ENCODE data around the gene IL1RAPL2.

Gene IL1RAPL2

DNA sequence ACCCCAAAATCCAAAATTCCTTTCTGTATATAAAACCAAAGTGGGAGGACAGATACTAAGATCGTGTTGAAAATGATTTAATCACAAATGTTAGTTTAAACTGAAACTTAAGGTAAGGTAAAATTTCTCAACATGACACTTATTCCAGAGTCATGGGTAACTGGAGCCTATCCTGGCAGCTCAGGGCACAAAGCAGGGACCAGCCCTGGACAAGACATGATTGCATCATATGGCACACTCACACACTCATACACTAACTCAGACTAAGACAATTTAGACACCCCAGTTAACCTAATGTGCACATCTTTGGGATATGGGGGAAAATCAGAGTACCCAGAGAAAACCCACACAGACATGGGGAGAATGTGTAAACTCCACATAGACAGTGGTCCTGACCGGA is 898.6 kb downstream of the IL1RAPL2 start:
- DNase-seq (ENCODE audit: low read depth) = no peak

DNA sequence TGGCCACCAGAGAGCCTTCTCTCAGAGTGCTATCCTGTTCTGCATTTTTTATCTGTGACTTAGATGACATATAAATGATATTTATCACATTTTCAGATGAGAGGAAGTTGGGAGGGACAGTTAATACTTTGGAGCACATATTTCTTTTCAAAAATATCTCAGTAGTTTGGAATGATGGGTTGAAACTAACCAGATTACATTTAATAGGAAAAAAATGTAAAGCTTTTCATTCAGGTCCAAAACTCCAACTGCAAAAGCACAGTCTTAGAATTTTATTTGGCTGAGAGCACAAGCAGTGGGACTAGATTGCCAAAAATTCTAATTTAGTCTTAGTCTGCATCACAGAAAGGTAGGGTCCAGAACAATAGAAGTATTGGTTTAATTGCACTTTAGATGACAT is 902.7 kb downstream of the IL1RAPL2 start:
- DNase-seq (ENCODE audit: low read depth) = no peak

DNA sequence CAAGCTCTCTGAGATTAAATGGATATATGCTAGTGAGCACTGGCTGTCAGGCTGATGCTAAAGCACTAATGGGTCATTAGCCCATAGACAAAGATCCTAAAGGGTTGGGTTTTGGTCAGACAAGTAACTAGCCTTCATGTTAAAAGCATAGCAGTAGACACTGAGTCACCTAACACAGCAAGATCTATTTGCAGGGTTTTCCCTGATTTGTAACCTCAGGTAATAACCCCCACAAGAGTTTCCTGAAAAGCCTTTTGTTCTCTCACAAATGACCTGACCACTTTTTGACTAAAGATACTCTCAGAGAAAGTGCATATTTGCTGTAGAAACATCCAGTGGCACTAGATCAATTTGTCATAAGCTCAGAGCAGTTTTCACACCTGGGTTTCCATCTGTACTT is 905.6 kb downstream of the IL1RAPL2 start:
- DNase-seq (ENCODE audit: low read depth) = no peak

DNA sequence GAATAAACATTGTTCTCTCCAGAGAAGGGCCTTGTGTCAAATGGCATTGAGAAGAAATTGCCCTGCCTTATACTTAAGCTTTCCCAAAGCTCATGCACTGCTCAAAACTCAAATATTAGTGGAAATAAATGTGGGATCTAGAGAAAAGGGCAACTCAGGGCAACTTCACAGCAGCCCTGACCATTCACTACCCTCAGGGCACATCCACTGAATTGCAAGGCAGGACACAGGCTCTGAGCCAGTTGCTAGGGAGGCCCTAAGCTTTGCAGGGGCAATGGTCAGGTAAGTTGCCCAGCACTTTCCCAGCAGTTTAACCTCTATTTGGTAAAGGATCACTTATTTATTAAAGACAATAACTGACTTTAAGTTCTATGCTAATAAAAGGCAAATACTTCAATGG is 909.8 kb downstream of the IL1RAPL2 start:
- DNase-seq (ENCODE audit: low read depth) = no peak

DNA sequence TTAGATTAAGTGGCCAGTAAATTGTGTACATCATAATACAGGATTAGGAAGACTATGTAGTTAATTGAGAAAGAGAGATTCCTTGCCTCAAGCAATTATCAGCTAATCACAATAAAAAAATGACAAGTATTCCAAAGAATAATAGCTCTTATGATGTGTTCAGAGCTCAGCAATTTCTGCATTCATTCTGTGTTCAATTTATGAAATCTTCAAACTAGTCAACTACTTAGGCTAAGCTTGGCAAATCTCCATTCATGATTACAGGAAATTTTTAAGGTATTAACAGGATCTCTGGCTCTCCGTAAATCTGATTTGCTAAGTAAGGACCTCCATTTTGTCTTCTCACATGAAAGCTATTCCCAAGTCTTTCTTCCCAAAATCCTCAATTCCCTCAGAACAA is 911.4 kb downstream of the IL1RAPL2 start:
- DNase-seq (ENCODE audit: low read depth) = no peak

DNA sequence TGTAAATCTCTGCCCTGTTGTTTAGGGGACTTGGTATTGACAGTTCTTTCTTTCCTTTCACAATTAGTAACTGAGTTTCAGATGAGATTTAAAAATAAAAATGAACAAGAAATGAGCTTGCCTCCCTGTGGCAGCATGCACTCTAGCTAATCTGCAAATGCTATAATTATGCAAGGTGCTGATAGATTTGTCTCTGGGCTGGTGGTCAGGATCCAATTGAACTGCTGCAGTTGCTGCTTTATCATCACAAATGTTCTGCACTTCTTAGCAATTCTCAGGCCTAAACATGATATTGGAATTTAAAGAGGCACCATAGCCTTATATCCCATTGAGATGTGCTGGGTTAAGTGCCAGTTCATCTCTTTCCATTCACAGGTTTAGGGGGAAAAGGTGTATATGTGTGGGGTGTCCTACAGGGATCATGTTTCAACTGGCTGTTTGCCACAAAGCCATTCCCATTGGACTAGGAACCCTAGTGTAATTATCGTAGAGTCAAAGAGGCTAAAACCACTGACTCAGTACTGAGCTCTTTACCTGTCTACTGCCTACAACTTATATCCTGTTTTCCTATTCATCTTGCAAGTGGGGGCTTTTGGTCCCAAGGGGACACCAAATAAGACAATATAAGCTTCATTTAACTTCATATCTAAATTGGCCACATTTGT is 914.8 kb downstream of the IL1RAPL2 start:
- DNase-seq (ENCODE audit: low read depth) = no peak

DNA sequence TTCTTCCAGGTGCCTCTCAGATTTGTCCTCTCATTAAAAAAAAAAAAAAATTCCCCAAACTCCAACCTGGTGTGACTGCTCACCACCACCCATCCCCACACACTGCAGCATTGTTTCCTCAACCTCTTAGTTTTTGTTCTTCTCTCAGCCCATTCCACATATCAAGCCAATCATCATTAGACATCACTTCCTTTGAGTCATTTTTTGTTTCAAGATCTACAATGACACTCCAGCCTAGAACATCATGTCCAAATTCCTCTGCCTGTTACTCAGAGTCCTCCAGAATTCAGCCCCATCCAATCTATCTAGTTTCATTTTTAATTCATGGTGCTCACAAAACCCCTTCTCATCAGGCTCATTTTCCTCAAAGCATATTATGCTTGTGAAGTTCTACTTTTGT is 917.0 kb downstream of the IL1RAPL2 start:
- no peak for DNase-seq (ENCODE audit: low read depth)

DNA sequence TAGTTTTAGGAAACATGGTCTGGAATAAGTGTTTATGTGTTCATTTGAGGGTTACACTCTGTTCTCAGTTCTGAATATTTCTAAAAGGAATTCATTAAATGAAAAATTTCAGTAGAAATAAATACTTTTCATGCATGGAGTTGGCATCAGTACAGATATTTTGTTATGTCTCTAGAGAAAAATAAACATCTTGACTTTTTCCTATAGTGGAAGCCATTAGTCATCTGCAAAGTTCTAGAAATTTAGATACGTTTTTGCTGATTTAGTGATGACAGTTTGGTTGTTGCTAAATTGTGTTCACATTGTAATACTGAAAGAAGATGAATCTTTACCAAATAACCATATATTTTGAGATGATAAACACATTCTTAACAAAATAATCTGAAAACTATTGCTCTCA is 922.7 kb downstream of the IL1RAPL2 start:
- DNase-seq (ENCODE audit: low read depth) = no peak

DNA sequence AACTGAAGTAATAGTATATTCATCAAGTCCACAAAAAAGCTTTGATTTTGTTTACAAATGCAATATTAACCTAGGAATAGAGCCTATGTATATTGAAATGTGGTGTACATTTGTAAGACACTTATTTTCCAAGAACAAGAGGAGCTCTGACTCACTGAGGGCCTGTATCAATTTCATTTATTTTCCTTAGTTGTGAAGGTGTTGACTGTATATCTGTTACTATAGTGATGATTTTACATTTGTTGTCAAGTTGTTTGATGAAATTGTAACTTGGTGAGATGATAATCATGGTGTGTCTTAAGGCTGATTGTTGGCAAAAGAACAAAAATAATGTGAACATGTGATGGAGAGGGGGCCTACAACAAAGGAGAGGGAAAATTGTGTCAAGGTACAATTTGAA is 929.4 kb downstream of the IL1RAPL2 start:
- DNase-seq (ENCODE audit: low read depth) = no peak

DNA sequence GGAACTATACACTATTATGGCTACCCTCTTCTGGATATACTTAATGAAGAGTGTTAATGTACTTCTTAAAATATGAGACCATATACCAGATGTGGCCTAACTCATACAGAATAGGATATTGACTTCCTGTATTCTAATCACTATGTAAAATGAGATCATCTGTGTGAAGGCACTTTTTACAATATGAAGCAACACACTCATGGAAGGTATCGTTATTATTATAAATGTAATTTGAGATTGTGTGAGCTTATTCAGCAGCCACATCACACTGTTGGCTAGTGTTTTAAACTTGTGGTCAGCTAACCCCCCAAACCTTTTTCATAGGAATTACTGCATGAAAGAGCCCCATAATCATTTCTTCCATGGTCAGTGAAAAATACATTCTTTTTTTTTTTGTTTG is 936.3 kb downstream of the IL1RAPL2 start:
- DNase-seq (ENCODE audit: low read depth) = no peak

DNA sequence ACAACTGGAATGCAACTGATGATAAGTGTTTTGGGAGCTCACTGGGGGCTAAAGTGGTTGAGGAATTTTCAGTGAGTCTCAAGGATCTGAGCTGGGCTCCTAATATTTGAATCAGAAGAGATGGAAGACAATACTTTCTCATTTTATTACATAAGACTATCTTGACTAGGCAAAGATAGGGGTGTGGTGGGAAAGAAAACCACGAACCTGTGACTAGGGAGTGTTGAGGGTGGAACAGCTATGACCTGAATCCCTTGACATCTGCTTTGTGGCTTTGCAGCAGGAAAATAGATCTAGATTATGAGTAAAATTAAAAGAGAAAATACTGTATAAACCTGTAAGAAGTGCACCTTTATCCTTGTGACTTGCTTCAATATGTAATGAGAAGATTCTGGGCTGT is 949.6 kb downstream of the IL1RAPL2 start:
- DNase-seq (ENCODE audit: low read depth) = no peak

DNA sequence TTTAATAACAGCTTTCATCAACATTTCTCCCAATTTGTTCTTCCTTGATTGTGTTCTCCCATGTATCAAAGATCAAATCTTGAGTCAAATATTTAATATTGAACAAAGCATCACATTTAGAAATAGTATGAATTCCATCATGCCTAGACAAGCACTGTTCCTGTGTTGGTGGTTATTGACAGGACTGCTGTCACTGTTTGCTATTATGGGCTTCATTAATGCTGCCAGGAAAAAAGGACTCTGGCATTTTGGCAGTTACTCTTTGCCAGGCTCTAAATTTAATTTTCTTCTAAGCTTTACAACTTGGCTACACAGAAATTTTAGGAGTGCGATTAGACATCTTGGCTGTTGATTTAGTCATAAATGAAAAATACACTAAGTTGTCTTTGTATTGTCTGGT is 960.4 kb downstream of the IL1RAPL2 start:
- DNase-seq (ENCODE audit: low read depth) = no peak

DNA sequence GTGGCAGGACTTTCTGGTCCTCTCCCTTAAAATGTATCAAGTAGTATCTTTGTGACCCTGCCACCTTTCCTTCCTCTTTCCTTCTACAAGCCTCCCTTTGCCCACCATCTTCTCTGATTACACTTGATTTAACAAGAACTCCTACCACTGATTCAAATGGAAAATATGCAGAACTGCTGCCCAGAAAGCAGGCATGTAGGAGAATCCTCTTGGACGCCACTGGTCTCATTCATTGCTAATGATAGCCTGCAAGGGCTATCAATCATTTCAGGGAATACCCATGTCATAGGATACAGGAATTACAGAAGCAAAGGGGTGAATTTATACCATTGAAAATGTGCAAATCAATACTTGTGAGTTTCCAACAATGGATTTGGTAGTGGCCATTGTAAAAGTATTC is 961.8 kb downstream of the IL1RAPL2 start:
- DNase-seq (ENCODE audit: low read depth) = no peak

DNA sequence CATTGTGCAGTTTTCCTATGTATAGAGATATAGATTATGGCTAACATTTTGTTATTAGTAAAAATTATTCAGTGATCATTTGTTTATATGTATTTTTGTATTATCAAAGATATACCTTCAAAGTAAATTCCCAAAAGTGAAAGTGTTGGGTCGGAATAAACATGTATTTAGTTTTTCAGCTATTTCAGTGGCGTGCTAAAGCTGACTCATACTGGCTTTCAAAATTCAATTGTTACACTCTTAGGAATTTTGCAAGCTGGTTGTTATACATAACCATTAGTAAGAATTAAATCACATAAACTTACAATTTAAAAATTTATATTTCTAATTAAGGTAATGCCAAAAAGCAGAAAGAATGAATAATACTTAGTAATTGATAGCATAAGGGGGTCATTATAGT is 968.0 kb downstream of the IL1RAPL2 start:
- DNase-seq (ENCODE audit: low read depth) = no peak

DNA sequence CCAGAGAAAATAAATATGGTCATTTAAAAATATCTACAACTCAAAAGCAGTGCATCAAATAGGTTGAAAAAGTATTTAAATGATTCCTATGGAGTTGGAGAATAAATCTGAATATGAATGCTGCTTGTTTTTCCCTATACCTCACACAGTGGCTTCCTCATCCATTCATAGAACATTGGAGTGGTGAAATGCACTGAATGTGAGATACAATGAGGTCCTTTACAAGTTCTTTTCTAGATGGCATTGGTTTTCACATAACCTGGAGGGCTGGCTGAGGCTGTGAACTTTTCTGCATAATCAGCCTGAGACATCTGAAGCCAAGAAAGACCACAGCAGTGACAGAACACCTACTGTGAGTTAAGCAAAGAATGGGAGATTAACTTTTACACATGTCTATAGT is 977.3 kb downstream of the IL1RAPL2 start:
- no peak for DNase-seq (ENCODE audit: low read depth)

DNA sequence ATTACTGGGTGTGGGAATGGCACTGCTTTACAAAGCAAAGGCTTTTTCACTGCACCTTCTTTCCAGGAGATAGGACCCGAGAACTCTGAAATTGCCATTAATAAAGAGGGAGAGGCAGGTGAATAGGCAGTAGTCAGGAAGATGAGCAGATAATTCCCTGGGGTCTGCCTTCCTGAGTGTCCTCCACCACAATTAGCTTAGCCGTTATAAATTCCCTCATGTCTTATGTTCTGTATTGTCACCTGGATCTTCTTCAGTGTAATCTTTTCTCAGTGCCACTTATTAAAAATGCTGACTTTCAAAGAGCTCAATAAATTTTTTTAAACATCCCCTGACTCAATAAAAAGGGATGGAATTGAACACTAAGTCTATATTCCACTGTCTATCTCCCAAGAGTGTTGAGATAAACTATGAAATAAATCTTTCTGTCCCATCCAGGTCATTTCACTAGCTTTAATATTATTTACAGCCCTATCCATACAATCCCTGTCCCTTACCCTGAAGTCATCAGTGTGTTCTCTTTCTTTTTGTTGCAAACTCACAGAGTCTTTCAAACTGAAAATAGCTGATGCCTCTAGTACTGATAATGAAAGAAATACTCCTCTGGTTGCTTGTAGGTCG is 984.2 kb downstream of the IL1RAPL2 start:
- DNase-seq (ENCODE audit: low read depth) = no peak

DNA sequence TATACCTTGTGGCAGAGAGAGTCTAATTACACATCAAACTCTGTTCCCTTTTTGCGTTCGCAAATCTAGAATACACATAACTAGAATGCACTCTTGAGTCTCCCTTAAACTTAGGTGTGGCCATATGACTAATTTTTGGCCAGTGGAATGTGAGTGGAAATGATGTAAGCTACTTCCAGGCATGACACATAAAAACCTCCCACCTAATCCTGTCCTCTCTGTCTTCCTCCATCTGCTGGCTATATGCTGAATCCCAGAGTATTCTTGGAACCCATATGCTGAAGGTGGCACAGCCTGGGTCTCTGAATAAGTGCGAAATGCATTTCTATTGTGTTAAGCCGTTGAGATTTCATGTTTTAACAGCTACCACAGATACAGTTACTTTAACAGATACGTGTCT is 986.4 kb downstream of the IL1RAPL2 start:
- peak; percentile 11 for DNase-seq (ENCODE audit: low read depth)

DNA sequence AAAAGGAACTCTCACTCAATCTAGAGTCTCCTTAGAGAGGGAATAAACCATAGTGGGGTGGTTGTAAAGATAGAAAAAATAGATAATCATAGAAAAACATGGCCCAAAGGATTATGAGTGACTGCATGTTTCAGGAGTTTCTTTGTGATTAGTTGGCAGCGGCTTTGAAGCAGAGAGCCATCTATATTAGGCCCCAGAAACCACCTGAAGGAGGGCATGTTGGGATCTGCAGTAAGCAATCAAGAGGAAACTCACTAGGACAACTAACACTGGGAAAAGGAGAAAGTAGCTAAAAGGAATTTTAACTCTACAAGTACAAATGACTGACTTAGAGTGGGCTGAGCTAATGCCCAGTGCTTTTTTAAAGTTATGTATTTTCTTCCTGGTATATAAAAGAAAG is 987.1 kb downstream of the IL1RAPL2 start:
- DNase-seq (ENCODE audit: low read depth) = no peak

DNA sequence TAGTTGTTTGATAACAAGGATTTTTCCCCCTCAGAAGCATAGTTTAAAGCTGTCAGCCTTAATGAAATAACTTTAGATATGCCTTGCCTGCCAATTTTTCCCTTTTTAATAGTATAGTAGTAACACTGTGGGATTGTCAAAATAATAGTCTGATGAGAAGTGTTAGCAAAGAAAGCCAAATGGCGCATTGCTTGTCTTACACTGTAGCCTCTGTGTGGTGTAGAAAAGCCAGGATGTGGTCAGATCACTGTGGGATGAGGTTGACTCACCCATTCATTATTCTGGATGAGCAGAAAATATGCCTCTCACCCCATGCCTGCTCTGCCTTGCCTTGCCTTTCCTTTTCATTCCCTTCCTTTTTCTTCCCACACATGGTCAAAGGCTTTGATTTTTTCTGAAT is 998.5 kb downstream of the IL1RAPL2 start:
- DNase-seq (ENCODE audit: low read depth) = peak; percentile 68

DNA sequence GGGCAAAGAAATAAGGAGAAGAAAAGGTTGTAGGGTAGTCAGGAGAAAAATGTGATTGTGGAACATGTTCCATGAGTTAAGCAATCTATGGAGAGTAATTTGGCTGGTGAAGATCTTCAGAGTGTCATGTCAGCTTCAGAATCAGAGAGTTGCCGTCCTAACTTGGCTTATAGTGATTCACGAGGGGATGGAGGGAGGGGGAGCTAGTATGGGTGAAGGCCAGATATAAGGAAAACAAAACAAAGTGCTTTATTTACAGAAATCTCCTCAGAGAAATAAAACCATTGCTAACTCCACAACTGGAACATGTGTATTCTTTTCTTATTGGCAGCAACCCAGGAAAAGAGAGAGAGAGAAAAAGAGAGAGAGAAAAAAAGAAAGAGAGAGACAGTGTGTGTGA is 999.9 kb downstream of the IL1RAPL2 start:
- no peak for DNase-seq (ENCODE audit: low read depth)

DNA sequence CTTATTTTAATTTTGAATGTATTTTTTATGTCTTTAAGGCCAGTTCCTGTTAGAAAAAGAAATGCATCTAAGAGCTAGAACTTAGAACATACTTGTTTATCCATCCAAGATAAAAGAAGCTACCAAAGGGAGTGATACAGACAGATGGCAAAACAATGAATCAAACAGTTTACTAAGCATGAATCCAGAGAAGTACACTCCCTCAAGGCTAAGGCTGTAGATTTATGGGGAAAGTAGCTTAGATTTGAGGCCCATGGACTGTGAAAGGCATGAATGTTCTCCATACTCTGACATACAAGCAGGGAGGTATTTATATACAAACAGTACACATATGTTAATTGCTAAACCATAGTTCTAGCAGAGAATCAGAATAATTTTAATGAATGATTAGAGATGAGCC is 1001.1 kb downstream of the IL1RAPL2 start:
- no peak for DNase-seq (ENCODE audit: low read depth)

DNA sequence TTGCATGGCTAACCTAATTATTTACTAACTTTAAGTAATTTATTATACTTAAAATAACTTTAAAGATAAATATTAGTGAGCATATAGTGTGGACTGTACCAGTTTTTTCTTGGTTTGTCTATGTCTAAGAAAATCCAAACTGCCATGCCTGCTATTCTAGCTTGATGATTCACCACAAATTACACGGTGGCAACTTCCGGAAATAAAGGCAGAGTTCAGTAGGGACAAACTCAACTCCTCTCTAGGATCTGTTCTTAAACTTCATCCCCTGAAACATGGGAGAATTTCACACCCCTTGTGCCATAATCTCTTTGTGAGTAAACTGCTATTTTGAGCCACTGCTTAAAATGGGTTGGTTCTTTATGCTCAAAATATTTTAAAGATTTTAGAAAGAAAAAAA is 1042.7 kb downstream of the IL1RAPL2 start:
- no peak for DNase-seq (ENCODE audit: low read depth)

DNA sequence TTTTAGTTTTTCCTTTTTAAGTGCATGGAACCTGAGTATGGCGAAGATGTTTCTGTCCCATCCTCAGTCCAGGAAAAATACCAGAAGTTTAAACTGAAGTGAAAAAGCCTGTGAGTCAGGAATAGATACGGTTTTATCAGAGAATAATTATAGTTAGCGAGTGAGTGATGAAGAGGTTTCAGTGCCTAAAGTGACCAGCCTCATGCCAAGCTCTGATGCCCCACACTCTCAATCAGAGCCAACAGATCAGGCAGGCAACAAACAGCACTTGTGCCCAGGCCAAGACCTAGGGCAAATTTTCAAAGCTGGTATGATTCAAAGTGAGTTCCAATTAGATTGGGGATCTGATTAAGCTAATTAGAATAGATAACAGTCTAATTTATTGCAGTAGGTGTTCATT is 1043.5 kb downstream of the IL1RAPL2 start:
- DNase-seq (ENCODE audit: low read depth) = no peak

DNA sequence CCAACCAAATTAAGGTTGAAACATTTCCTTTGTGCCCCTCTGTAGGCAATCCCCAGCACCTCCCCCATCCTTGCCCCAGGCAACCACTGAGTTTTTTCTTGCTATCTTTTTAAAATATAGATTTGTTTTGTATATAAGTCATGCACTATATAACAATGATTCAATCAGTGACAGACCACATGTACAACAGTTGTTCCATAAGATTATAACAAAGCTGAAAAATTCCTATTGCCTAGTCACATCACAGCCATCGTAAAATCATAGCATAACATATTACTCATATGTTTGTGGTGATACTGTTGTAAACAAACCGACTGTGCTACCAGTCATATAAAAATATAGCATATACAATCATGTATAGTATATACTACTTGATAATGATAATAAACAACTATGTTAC is 1044.4 kb downstream of the IL1RAPL2 start:
- no peak for DNase-seq (ENCODE audit: low read depth)

All from non-pigmented ciliary epithelial cell (primary cell).